ENCODE data around the gene SNX27.
"Not testable (repeated sequence)": the region's sequence is repeated elsewhere in the genome, so short reads cannot be mapped to it uniquely, and the experiment has no call there.

Gene SNX27

DNA sequence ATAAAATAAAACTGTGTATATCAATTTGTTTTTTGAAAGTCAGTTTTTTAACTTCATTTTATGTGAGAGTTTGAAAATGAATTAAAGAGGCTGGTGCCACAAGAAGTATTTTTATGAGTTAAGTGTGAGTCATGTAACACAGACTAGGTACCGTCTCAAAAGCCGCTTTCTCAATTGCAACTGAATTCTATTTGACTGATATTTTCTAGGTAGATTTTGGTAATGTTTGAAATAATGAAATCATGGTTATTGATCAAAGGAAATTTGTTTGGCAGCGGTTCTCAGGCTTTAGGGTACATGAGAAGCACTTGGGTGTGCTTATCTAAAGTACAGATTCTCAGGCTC is 4.6 kb downstream of the SNX27 start:
- Histone ChIP-seq H3K4me2 (ENCODE audit: low read length) (no peak overlapping the region), H3K9me2 (replicated peaks; ENCODE audit: control insufficient read depth, low read length) (no peaks in the 10 kb centered on the region), H4K20me1 (ENCODE audit: control insufficient read depth, insufficient read depth, low read depth, low read length) (peaks cover 7% of the 10 kb centered on the region), H3K9me3 (ENCODE audit: control insufficient read depth, insufficient read depth, low read length) (no peaks in the 10 kb centered on the region), H3K27me3 (ENCODE audit: control insufficient read depth, low read length) (no peaks in the 10 kb centered on the region), H3K36me3 (ENCODE audit: control insufficient read depth, low read length) (peaks cover 3% of the 10 kb centered on the region), H3F3A (ENCODE audit: control insufficient read depth, insufficient read depth) (no peaks in the 10 kb centered on the region; the same call in 1 of the 2 replicates), H3K79me2 (ENCODE audit: control insufficient read depth, low read length) (peaks cover 81% of the 10 kb centered on the region), H3K4me3 (ENCODE audit: low read length) (no peak overlapping the region), H3K4me1 (ENCODE audit: control insufficient read depth, low read length) (peaks cover 13% of the 10 kb centered on the region), H3K27ac (ENCODE audit: low read depth, low read length) (no peak overlapping the region)
- TF ChIP-seq, protein P1, sequence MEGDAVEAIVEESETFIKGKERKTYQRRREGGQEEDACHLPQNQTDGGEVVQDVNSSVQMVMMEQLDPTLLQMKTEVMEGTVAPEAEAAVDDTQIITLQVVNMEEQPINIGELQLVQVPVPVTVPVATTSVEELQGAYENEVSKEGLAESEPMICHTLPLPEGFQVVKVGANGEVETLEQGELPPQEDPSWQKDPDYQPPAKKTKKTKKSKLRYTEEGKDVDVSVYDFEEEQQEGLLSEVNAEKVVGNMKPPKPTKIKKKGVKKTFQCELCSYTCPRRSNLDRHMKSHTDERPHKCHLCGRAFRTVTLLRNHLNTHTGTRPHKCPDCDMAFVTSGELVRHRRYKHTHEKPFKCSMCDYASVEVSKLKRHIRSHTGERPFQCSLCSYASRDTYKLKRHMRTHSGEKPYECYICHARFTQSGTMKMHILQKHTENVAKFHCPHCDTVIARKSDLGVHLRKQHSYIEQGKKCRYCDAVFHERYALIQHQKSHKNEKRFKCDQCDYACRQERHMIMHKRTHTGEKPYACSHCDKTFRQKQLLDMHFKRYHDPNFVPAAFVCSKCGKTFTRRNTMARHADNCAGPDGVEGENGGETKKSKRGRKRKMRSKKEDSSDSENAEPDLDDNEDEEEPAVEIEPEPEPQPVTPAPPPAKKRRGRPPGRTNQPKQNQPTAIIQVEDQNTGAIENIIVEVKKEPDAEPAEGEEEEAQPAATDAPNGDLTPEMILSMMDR (IDR thresholded peaks at IDR 0.05; ENCODE audit: low read depth, low read length, poor library complexity, severe bottlenecking) = no peak
- no peak for TF ChIP-seq EZH2phosphoT487 (IDR thresholded peaks at IDR 0.05; ENCODE audit: borderline replicate concordance, low read length)

DNA sequence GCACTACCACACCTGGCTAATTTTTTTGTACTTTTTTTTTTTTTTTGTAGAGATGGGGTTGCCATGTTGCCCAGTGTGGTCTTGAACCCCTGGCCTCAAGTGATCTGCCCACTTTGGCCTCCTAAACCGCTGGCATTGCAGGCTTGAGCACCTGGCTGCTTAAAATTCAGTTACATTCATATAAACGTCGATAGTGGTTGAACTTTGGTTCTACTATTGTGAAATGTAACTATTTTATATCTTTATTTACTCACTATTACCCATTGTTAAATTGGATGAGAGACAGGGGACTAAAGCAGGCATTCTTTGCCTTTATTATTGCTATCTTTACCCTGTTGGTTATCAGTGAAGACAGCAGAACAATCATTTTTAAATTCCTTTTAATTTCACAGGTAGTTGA is 6.2 kb downstream of the SNX27 start:
- TF ChIP-seq EZH2phosphoT487 (IDR thresholded peaks at IDR 0.05; ENCODE audit: borderline replicate concordance, low read length) = no peak
- TF ChIP-seq, protein P1 (IDR thresholded peaks at IDR 0.05; ENCODE audit: low read depth, low read length, poor library complexity, severe bottlenecking) = no peak
- Histone ChIP-seq H3K27ac (ENCODE audit: low read depth, low read length) (no peak overlapping the region), H3K4me1 (ENCODE audit: control insufficient read depth, low read length) (peaks cover 7% of the 10 kb centered on the region), H3K79me2 (ENCODE audit: control insufficient read depth, low read length) (peaks cover 77% of the 10 kb centered on the region), H4K20me1 (ENCODE audit: control insufficient read depth, insufficient read depth, low read depth, low read length) (peaks cover 7% of the 10 kb centered on the region), H3K4me2 (ENCODE audit: low read length) (no peak overlapping the region), H3K9me3 (ENCODE audit: control insufficient read depth, insufficient read depth, low read length) (no peaks in the 10 kb centered on the region), H3K9me2 (replicated peaks; ENCODE audit: control insufficient read depth, low read length) (no peaks in the 10 kb centered on the region), H3K27me3 (ENCODE audit: control insufficient read depth, low read length) (no peaks in the 10 kb centered on the region), H3F3A (ENCODE audit: control insufficient read depth, insufficient read depth) (no peaks in the 10 kb centered on the region; the same call in 1 of the 2 replicates), H3K36me3 (ENCODE audit: control insufficient read depth, low read length) (no peaks in the 10 kb centered on the region; the same call in 1 of the 2 replicates), H3K4me3 (ENCODE audit: low read length) (no peak overlapping the region)

- Histone ChIP-seq H3F3A (ENCODE audit: control insufficient read depth, insufficient read depth) (no peaks in the 10 kb centered on the region; the same call in 1 of the 2 replicates), H3K27me3 (ENCODE audit: control insufficient read depth, low read length) (no peaks in the 10 kb centered on the region), H3K79me2 (ENCODE audit: control insufficient read depth, low read length) (peaks cover 76% of the 10 kb centered on the region), H4K20me1 (ENCODE audit: control insufficient read depth, insufficient read depth, low read depth, low read length) (peaks cover 7% of the 10 kb centered on the region), H3K4me3 (ENCODE audit: low read length) (no peak overlapping the region), H3K9me3 (ENCODE audit: control insufficient read depth, insufficient read depth, low read length) (no peaks in the 10 kb centered on the region), H3K4me2 (ENCODE audit: low read length) (no peak overlapping the region), H3K9me2 (replicated peaks; ENCODE audit: control insufficient read depth, low read length) (no peaks in the 10 kb centered on the region), H3K4me1 (ENCODE audit: control insufficient read depth, low read length) (peaks cover 2% of the 10 kb centered on the region), H3K36me3 (ENCODE audit: control insufficient read depth, low read length) (no peaks in the 10 kb centered on the region; the same call in 1 of the 2 replicates), H3K27ac (ENCODE audit: low read depth, low read length) (no peak overlapping the region)
- TF ChIP-seq, protein P1 (IDR thresholded peaks at IDR 0.05; ENCODE audit: low read depth, low read length, poor library complexity, severe bottlenecking) = no peak
- TF ChIP-seq EZH2phosphoT487 (IDR thresholded peaks at IDR 0.05; ENCODE audit: borderline replicate concordance, low read length) = no peak
Measured at GRCh38 chr1:151618470-151618869, 6.6 kb downstream of the SNX27 start.

DNA sequence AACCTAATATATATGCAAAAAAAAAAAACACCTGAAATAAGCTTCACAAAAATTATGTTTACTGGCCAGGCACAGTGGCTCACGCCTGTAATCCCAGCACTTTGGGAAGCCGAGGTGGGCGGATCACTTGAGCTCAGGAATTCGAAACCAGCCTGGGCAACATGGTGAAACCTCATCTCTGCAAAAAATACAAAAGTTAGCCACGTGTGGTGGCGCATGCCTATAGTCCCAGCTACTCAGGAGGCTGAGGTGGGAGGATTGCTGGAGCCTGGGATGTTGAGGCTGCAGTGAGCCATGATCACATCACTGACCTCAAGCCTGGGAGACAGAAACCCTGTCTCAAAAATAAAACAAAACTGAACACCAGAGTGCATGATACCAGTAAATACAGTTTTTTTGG is 7.1 kb downstream of the SNX27 start:
- H3K4me1 ChIP-seq (ENCODE audit: control insufficient read depth, low read length); H3K36me3 ChIP-seq (ENCODE audit: control insufficient read depth, low read length); H3F3A ChIP-seq (ENCODE audit: control insufficient read depth, insufficient read depth); H3K4me2 ChIP-seq (ENCODE audit: low read length); H3K9me3 ChIP-seq (ENCODE audit: control insufficient read depth, insufficient read depth, low read length); H4K20me1 ChIP-seq (ENCODE audit: control insufficient read depth, insufficient read depth, low read depth, low read length); H3K27ac ChIP-seq (ENCODE audit: low read depth, low read length); H3K9me2 ChIP-seq (replicated peaks; ENCODE audit: control insufficient read depth, low read length); H3K4me3 ChIP-seq (ENCODE audit: low read length); H3K27me3 ChIP-seq (ENCODE audit: control insufficient read depth, low read length): not testable (repeated sequence)
- H3K79me2 ChIP-seq (ENCODE audit: control insufficient read depth, low read length) = peaks cover 75% of the 10 kb centered on the region

Data from DOHH2 (cell line).